HG03520 (cell line): ENCODE measurements around the gene FARS2.

ENCODE experiments used
- ATAC-seq: cut with Tn5 transposase; IDR thresholded peaks from one replicate; pipeline ENCODE4 v1.9.1; 2021; ENCODE audit warnings: mild to moderate bottlenecking, moderate library complexity; ENCODE audit not compliant: unreplicated experiment

The FARS2 gene

GRCh38 chr6:5412663-5413062 lies 151.3 kb downstream of the FARS2 start:
- ATAC-seq = no peak

GRCh38 chr6:5416250-5416649 lies 154.9 kb downstream of the FARS2 start:
- no peak for ATAC-seq

GRCh38 chr6:5422321-5422915 lies 161.1 kb downstream of the FARS2 start:
- ATAC-seq = no peak

- no peak for ATAC-seq
Observed at GRCh38 chr6:5423251-5423650, 161.9 kb downstream of the FARS2 start.

- ATAC-seq = no peak
Observed at GRCh38 chr6:5424726-5425125, 163.4 kb downstream of the FARS2 start.

DNA sequence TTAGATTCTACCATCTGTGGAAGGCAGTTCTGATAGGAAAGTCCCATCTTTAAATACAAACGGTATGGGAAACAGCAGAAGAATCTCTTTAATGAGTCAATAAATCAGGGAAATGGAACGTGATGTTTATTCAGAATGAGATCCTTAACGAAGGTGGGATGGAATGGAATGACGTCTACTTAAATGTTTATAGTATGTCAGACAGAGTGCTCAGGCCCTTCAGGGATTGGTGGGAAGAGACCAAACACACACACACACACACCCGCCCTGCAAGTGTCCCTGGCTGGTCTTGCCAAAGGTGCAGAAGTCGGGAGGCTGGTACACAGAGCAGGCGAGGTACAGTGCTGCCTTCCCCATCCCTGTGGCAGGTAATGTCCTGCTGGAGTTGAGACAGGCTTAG lies 164.0 kb downstream of the FARS2 start:
- no peak for ATAC-seq

- ATAC-seq = no peak
Observed at GRCh38 chr6:5425797-5426196, 164.5 kb downstream of the FARS2 start.

DNA sequence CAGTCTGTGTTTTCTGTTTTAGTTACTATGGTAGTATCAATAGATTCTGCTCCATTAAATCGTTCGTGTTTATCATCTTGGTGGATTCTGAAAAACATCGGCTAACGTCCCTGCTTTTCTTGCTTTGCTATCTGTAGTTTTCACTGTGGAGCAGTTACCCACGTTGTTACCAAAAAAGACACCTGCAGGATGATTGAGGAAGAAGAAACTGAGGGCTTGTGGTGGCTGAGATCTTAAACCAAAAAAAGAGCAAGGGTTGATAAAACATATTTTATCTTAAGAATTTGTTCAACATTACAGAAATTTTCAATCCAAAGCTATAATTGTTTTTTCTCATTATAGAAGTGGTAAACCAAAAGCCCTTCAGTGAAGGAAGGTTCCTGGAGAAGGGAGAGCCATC lies 166.3 kb downstream of the FARS2 start:
- ATAC-seq = no peak

- ATAC-seq = no peak
Observed at GRCh38 chr6:5433324-5433723, 172.0 kb downstream of the FARS2 start.

GRCh38 chr6:5435449-5435848 lies 174.1 kb downstream of the FARS2 start:
- ATAC-seq = no peak

- no peak for ATAC-seq
Observed at GRCh38 chr6:5438922-5439584, 177.7 kb downstream of the FARS2 start.

DNA sequence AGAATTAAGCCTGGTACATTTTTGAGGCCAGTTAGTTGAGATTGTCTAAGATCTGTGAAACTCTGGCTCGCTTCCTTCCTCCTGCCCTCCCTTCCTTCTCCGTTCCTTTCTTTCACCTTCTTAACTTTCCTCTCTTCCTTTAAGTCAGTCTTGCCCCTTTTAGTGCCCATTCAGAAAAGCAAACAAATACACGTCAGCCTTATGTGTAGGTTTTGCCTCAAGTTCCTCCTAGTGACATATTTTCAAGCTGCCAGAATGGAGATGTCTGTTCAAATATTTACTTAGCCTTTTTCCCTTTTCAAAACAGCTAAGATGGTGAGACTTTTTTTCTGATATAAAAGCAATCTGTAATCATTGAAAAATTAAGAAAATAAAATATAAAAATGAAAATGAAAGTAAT lies 178.4 kb downstream of the FARS2 start:
- ATAC-seq = no peak

DNA sequence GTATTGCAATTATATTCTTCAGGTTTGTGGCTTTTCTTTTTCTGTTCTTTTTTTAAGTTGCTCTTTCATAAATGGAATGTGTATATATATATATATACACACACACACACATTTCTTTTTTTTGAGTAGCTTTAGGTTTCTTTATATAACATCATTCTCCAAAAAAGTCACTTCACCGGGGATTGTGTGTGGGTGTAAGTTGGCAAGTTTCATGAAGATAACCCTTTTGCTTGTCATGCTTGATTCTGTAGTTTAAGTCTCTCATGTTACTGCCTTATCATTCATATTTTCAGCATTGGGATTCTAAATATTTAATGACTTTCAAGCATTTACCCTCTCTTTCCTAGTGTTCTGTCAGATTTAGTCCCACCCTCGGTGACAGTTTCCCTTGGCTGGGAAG lies 181.0 kb downstream of the FARS2 start:
- ATAC-seq = no peak

DNA sequence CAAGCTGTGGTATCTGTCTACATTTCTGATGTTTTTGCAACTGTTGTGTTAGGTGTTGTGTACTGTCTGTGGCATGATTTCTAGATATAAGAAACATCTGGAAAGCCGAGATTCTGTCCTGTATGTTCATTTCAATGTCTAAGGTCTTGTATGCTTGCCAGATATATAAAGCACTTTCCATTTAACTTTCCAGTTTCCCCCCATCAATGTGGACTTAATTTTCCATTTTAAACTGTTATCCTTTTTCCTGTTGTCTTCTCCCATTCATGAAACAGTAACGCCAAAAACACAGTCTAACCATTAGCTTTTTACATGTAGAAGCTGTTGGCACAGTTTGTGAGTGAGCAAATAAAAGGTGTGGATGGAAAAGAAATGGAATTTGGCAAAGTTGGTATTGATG lies 181.6 kb downstream of the FARS2 start:
- ATAC-seq = no peak

DNA sequence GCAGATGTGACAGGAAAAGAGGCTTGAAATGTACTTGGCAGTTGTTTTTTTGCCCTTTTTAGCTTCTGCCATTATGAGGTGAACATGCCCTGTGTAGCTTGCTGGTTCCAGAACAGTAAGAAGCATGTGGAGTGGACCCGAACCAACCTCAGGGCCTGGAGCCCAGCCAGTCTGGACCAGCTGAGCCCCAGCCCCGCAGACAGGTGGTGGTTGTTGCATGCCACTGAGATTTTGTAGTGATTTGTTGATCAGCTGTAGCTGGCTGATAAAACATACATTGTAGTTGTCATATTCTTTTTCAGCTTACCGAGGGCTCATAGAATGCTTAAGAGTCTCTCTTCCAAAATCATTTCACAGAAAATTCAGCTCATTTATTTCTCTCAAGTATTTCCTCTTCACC lies 182.2 kb downstream of the FARS2 start:
- no peak for ATAC-seq

DNA sequence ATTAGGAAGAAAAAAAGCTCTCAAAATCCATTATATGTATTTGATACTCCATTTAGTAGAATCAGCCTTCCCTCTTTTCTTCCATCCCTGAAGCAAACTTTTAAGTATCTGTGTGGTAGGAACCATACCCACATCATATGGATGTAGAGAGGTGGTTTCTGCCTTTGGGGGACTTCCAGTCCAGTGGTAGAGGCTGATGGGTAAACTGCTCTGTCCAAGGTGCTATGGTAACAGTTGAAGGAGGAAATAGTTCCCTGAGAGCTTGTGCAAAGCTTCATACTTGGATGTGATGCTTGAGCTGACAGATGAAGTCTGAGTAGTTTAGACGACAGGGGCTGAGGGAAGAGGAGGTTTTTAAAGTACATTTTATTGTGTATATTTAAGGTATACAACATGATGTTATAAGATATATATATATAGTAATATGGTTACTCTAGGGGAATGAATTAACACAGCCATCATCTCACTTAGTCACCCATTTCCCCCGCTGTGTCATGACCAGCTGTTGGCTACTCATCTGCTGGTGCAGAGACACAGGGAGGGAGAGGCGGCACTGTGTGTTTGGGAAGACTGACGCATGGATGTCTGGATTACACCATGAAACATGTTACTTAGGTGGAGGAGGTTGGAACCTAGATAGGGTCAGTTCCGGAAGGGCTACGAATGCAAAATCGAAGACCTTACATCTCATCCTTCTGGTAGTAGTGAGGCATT lies 185.2 kb downstream of the FARS2 start:
- no peak for ATAC-seq

DNA sequence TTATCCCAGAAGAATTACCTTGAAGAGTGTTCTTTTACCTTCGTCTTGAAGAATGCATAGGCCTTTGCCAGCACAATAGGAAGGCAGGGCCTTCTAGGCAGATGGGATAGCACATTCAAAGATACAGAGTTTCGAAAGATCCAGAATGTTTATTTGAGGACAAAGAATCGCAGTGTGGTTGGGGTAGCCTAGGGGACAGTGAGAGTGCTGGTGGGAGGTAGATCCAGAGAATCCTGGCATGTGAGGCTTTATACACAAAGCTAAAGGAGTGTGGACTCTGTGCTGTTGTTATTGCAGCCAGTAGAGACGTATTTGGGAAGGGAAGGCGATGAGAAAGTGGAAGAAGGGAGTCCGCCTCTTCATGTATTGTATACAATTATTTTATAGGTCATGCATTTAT lies 186.6 kb downstream of the FARS2 start:
- ATAC-seq = no peak

- ATAC-seq = no peak
Observed at GRCh38 chr6:5450073-5450472, 188.8 kb downstream of the FARS2 start.

DNA sequence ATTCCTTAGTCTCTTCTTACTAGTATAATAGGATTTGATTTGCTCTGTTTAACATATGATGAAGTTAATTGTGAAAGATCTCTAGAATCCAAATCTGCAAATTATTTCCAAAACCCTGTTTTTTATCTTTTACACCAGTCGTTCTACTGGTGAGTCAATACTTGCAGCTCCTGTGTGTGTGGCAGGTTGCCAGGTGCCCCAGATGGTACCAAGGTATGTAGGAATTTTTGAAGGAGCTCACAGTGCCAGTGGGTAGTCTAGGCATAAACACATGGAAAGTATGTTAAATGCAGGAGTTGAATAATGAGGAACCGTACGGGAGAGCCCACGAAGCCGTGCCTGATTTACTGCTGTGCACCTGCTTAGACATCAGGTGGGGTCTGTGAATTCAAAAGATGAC lies 192.2 kb downstream of the FARS2 start:
- ATAC-seq = no peak

- no peak for ATAC-seq
Observed at GRCh38 chr6:5455142-5455541, 193.8 kb downstream of the FARS2 start.

GRCh38 chr6:5457041-5457440 lies 195.7 kb downstream of the FARS2 start:
- no peak for ATAC-seq

- no peak for ATAC-seq
Observed at GRCh38 chr6:5457983-5458683, 196.8 kb downstream of the FARS2 start.
